SK-N-SH treated with all-trans-retinoic acid at 6 μM for 48 hours (cell line): ENCODE measurements around the gene RSPH10B2.
"Not testable (repeated sequence)": the region's sequence is repeated elsewhere in the genome, so short reads cannot be mapped to it uniquely, and the experiment has no call there.

Experiments used
- ATAC-seq: fragments of 200-7000 bp; cut with Tn5 transposase; 3 replicates; pipeline ENCODE4 v1.9.1; 2020; ENCODE audit warnings: mild to moderate bottlenecking, moderate library complexity
- CSDC2 ChIP-seq: fragments of 250-450 bp; sonication (Bioruptor Pico); IDR thresholded peaks from 2 replicates; pipeline ENCODE4 v1.5.0; 2020; ENCODE audit warnings: mild to moderate bottlenecking, moderate library complexity
- PPARA ChIP-seq: fragments of 250-450 bp; sonication (Bioruptor Pico); IDR thresholded peaks from 2 replicates; pipeline ENCODE4 v1.5.0; 2020; ENCODE audit warnings: mild to moderate bottlenecking, borderline replicate concordance
- RARB ChIP-seq: fragments of 250-450 bp; sonication (Bioruptor Pico); IDR thresholded peaks from 2 replicates; pipeline ENCODE4 v1.8.0; 2021; ENCODE audit warnings: mild to moderate bottlenecking, moderate library complexity
- SNAI2 ChIP-seq: fragments of 250-450 bp; sonication (Bioruptor Pico); IDR thresholded peaks from 2 replicates; pipeline ENCODE4 v1.5.0; 2020; ENCODE audit warnings: mild to moderate bottlenecking, moderate library complexity
- TCF4 ChIP-seq: fragments of 250-450 bp; sonication (Bioruptor Pico); IDR thresholded peaks from 2 replicates; pipeline ENCODE4 v1.8.0; 2021; ENCODE audit warnings: mild to moderate bottlenecking, moderate library complexity, borderline replicate concordance
- TOX ChIP-seq: fragments of 250-450 bp; sonication (Bioruptor Pico); IDR thresholded peaks from 2 replicates; pipeline ENCODE4 v1.8.0; 2021; ENCODE audit warnings: mild to moderate bottlenecking, moderate library complexity, borderline replicate concordance
- ZC3H10 ChIP-seq: fragments of 250-450 bp; sonication (Bioruptor Pico); IDR thresholded peaks from 2 replicates; pipeline ENCODE4 v1.5.1; 2021; ENCODE audit warnings: mild to moderate bottlenecking, moderate library complexity
- ZFP3 ChIP-seq: fragments of 250-450 bp; sonication (Bioruptor Pico); IDR thresholded peaks from 2 replicates; pipeline ENCODE4 v1.5.0; 2020; ENCODE audit warnings: mild to moderate bottlenecking, moderate library complexity
- ZFP30 ChIP-seq: fragments of 450-650 bp; formaldehyde crosslinking; IDR thresholded peaks from 2 replicates; pipeline ENCODE4 v1.5.0; 2022; ENCODE audit warnings: mild to moderate bottlenecking, moderate library complexity
- ZNF565 ChIP-seq: fragments of 450-650 bp; formaldehyde crosslinking; conservative IDR thresholded peaks from 2 replicates; pipeline ENCODE4 v1.5.0; 2020; ENCODE audit warnings: low read depth, mild to moderate bottlenecking, moderate library complexity
- ZNF70 ChIP-seq: fragments of 450-650 bp; formaldehyde crosslinking; IDR thresholded peaks from 2 replicates; pipeline ENCODE4 v1.5.0; 2020; ENCODE audit warnings: mild to moderate bottlenecking, moderate library complexity
- ZNF8 ChIP-seq: fragments of 450-650 bp; formaldehyde crosslinking; IDR thresholded peaks from 2 replicates; pipeline ENCODE4 v1.5.0; 2020; ENCODE audit warnings: mild to moderate bottlenecking, moderate library complexity
- TF ChIP-seq, protein P1 (sequence below): fragments of 250-450 bp; sonication (Bioruptor Pico); IDR thresholded peaks from 2 replicates; pipeline ENCODE4 v1.5.0; 2020; ENCODE audit warnings: mild to moderate bottlenecking, moderate library complexity
- TF ChIP-seq, protein P2 (sequence below): fragments of 250-450 bp; sonication (Bioruptor Pico); IDR thresholded peaks from 2 replicates; pipeline ENCODE4 v1.8.0; 2021; ENCODE audit warnings: low read depth, mild to moderate bottlenecking, moderate library complexity, borderline replicate concordance

RSPH10B2 gene

DNA sequence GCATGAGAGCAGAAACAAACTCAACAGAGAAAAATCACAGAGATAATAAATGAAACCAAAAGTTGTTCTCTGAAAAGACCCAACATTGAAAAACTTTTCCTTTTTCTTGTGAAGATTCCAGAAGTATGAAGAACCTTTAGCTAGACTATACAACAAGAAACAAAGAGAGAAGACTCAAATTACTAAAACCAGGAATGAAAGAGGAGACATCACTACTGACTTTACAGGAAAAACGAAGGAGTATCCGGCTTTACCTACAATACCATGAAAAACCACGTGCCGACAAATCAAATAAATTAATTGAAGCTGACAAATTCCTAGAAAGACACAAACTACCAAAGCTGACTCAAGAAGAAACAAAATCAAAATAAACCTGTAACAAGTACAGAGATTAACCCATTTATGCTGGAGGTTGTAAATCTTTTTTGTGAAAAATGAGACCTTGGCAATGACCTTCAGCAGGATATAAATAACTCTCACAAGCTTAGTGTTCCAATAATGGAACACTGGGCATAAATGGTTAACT, 53.6 kb downstream of the RSPH10B2 start:
- ATAC-seq, result not testable (repeated sequence)

DNA sequence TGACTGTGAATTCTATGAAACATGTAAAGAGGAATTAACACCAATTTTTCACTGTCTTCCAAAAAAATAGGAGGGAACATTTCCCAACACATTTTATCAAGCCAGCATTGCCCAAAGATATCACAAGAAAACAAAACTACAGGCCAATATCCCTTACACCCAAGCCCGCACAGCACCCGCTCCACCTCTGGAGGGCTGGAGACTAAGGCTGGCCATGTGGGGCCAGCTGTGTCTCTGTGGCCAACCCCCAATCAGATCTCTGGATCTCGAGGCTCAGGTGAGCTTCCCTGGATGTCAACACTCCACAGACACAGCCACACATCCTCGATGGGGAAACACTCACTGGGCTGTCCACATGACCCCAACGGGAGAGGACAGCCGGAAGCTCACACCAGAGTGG, 54.1 kb downstream of the RSPH10B2 start:
- ATAC-seq, result not testable (repeated sequence)

DNA sequence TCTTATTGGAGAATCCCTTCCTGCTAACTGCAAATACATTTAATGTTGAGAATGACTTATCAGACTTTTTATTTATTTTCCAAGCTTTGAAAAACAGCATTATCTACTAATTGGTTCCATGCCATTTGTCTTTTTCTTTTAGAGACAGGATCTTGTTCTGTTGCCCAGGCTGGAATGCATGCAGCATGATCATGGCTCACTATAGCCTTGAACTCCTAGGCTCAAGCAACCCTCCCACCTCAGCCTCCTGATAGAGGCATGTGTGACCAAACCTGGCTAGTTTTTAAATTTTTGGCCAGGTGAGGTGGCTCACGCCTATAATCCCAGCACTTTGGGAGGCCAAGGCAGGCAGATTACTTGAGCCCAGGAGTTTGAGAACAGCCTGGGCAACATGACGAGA, 59.1 kb downstream of the RSPH10B2 start:
- ATAC-seq, result not testable (repeated sequence)

DNA sequence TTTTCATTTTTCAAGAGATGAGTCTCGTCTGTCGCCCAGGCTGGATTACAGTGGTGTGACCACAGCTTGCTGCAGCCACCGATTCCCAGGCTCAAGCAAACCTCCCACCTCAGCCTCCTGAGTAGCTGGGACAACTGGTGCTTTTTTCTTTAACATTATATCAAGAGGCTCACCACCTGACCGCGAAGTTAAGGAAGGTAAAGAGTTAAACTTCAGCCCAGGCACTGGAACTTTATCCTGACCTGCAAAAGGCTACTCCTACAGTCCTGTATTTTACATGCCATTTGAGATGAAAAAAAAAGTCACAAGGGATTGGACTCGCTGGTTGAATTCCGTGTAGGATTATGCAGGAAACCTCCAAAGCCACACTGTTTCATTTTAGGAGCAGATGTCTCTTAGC, 61.6 kb downstream of the RSPH10B2 start:
- ATAC-seq, result not testable (repeated sequence)

DNA sequence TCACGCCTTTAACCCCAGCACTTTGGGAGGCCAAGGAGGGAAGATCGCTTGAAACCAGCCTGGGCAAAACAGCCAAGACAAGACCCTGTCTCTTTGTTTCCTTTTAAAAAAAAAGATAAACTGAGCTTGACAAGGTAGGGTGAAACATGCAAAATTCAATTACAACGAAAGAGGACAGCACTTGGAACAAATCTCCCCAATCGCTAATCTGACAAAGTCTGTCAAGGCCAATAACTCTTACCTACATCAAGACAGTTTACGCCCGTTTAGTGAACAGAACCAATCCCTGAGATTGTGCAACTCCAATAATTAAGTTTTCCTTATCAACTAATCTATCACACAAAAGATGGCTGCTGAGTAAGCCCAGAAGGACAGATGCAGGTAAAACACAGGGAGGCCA, 67.7 kb downstream of the RSPH10B2 start:
- not testable (repeated sequence) for ATAC-seq

DNA sequence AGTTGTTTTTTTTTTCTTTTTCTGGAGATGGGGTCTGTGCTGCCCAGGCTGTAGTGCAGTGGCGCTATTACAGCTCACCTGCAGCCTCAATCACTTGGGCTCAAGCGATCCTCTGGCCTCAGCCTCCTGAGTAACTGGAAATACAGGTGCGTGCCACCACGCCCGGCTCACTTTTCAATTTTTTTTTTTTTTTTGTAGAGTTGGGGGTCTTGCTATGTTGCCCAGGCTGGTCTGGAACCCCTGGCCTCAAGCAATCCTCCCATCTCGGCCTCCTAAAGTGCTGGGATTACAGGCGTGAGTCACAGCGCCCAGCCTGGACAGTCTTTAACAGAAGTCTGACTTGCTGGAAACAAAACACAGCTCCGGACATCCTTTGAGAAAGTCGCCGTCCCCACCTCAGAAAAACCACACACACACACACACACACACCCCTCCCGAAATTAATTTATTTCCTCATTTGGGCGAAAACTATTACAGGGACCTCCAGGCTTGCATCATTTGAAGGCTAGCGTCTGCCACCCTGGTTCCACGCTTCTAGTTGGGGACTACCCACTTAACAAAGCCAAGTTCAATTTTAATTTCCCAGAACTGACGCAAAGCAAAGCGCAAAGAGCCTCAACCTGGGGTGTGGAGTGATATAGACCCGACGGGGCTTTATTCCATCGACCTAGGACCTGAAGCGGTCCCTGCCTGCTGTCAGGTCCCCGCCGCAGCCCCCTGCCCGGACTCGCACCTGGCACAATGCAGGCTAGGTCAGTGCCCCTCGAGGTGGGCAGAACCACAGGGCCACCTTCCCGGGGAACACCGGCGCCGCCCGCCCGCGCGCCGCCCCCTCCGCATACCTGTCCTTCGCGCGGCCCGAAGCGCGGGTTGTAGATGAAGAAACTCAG, 71.6 kb downstream of the RSPH10B2 start:
- ATAC-seq, result peak; percentile 69

DNA sequence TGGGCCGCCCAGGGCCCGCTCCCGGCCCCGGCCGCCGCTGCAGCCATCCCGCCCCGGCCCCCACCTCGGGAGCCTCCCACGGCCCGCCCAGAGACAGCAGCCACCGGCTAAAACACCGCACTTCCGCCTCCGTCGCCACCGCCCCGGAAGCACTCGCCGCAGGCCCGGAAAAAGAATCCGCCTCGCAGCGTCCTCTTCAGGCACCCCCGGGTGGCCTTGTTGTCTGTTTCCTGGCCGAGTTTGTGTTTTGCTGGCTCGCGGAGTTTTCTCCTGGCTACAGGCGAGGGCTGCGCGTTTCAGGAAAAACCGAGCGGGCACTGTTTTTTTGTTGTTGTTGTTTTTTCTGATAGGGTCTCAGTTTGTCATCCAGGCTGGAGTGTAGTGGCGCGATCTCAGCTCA, 72.2 kb downstream of the RSPH10B2 start, which contains the start of gene CCZ1B:
Gene CCZ1B (minus strand): TSS at position 125 of the 400 bp plus-strand sequence. CDS start 78 bp downstream, at position 47.
- peak; percentile 98 for ATAC-seq

DNA sequence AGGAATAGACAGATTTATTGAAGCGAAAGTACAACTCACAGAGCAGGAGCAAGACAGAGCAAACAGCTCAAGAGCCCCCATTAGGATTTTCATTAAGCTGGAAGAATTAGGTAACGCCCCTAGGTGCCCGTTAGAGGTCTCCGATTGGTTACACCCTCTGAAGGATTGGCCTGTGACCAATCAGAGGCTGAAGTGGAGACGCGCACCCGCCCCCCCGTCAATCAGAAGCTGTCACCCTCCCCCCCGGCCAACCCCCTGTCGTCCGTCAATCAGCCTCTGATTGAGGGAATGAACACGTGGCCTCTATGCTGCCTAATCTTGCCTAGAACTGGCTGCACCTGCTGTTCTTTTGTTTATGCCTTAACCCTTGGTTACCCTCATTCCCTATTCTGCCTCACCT, 73.3 kb downstream of the RSPH10B2 start:
- ATAC-seq, result not testable (repeated sequence)

More for the DNA sequence above, 72.2 kb downstream of the RSPH10B2 start, which contains the start of gene CCZ1B:
- TF ChIP-seq CSDC2 (CRISPR knock-in tag) (0 out of 2 replicates have a peak, but pooled peaks have one; percentile 69), ZNF565 (CRISPR knock-in tag) (0 out of 2 replicates have a peak, but pooled peaks have one; percentile 54), ZFP3 (CRISPR knock-in tag) (peak; percentile 79), SNAI2 (0 out of 2 replicates have a peak, but pooled peaks have one; percentile 27)
- TF ChIP-seq, protein P1, sequence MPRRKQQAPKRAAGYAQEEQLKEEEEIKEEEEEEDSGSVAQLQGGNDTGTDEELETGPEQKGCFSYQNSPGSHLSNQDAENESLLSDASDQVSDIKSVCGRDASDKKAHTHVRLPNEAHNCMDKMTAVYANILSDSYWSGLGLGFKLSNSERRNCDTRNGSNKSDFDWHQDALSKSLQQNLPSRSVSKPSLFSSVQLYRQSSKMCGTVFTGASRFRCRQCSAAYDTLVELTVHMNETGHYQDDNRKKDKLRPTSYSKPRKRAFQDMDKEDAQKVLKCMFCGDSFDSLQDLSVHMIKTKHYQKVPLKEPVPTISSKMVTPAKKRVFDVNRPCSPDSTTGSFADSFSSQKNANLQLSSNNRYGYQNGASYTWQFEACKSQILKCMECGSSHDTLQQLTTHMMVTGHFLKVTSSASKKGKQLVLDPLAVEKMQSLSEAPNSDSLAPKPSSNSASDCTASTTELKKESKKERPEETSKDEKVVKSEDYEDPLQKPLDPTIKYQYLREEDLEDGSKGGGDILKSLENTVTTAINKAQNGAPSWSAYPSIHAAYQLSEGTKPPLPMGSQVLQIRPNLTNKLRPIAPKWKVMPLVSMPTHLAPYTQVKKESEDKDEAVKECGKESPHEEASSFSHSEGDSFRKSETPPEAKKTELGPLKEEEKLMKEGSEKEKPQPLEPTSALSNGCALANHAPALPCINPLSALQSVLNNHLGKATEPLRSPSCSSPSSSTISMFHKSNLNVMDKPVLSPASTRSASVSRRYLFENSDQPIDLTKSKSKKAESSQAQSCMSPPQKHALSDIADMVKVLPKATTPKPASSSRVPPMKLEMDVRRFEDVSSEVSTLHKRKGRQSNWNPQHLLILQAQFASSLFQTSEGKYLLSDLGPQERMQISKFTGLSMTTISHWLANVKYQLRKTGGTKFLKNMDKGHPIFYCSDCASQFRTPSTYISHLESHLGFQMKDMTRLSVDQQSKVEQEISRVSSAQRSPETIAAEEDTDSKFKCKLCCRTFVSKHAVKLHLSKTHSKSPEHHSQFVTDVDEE (CRISPR knock-in tag), result peak; percentile 63; the same call in 1 of the 2 replicates
- TF ChIP-seq, all 23 proteins: peak for 5; not testable (repeated sequence) for 18

DNA sequence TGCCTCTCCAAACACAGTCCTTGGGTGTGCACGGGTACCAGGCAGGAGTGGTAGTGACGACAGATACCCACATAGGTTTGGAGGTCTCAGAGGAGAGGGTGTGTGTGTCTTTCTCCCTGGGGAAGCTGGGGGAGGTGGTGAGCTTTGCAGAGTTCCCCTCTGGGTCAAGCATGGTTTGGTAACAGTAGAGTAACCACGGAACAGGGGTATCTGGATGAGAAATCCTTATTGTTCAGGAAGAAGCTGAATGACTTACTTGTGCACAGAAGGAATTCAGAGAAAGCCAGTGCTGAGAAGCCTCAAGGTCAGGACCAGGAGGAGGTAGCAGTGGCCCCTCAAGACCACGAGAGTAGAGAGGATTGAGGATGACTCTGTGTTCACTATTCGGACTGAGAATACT, 75.7 kb downstream of the RSPH10B2 start:
- not testable (repeated sequence) for ATAC-seq

DNA sequence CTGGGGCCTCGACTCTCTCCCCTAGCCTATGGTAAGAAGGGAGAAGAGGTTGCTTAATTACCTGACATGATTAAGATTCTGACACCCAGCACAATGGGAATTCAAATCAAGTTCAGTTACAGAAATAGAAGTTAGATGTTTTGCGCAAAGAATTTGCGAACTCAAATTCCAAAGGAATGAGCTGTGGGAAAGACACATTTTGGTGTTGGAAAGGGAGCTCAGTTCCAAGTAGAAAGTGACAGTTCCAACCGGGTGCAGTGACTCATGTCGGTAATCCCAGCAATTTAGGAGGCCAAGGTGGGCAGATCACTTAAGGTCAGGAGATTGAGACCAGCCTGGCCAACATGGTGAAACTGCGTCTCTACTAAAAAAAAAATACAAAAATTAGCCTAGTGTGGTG, 76.1 kb downstream of the RSPH10B2 start:
- not testable (repeated sequence) for ATAC-seq

DNA sequence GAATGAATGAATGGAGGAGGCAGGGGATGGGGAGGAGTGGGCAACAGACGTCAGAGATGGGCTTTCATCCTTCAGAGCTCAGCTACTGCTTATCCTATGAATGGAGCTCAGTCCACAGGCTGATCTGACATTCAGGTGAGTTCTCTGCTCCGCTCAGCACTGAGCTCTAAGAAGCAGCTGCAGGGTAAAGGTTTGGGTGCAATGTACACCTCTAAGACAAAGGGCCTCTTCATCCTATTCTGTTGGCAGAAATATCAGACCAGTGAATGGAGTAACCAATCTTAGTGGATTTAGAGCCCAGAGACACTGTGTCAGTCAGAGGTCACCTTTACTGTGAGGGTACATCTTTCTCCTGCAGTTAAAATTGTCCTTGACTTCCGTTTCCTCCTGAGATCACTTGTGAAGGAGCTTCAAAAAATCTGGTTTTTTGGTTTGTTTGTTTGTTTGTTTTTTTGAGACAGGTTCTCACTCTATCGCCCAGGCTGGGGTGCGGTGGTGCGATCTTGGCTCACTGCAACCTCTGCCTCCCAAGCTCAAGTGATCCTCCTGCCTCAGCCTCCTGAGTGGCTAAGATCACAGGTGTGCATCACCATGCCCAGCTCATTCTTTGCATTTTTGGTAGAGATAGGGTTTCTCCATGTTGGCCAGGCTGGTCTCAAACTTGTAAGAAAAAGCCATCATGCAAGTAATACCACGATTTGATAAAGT, 77.3 kb downstream of the RSPH10B2 start:
- ATAC-seq, result no peak
- TF ChIP-seq ZNF8 (CRISPR knock-in tag), result no peak
- no peak for TF ChIP-seq ZNF565 (CRISPR knock-in tag)
- no peak for TF ChIP-seq RARB (CRISPR knock-in tag)
- no peak for TF ChIP-seq TCF4 (CRISPR knock-in tag)
- TF ChIP-seq, protein P1 (CRISPR knock-in tag), result no peak
- no peak for TF ChIP-seq ZNF70 (CRISPR knock-in tag)
- TF ChIP-seq PPARA (CRISPR knock-in tag), result no peak
- TF ChIP-seq, protein P2, sequence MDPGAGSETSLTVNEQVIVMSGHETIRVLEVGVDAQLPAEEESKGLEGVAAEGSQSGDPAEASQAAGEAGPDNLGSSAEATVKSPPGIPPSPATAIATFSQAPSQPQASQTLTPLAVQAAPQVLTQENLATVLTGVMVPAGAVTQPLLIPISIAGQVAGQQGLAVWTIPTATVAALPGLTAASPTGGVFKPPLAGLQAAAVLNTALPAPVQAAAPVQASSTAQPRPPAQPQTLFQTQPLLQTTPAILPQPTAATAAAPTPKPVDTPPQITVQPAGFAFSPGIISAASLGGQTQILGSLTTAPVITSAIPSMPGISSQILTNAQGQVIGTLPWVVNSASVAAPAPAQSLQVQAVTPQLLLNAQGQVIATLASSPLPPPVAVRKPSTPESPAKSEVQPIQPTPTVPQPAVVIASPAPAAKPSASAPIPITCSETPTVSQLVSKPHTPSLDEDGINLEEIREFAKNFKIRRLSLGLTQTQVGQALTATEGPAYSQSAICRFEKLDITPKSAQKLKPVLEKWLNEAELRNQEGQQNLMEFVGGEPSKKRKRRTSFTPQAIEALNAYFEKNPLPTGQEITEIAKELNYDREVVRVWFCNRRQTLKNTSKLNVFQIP (CRISPR knock-in tag), result no peak
- TF ChIP-seq TOX (CRISPR knock-in tag), result no peak
- TF ChIP-seq ZFP30 (CRISPR knock-in tag), result no peak
- TF ChIP-seq ZC3H10 (CRISPR knock-in tag), result no peak
- TF ChIP-seq SNAI2, result no peak
- no peak for TF ChIP-seq CSDC2 (CRISPR knock-in tag)
